GM12892 (cell line): ENCODE results near the gene ARID2.

Experiments used
- POLR2A ChIP-seq: IDR thresholded peaks from 2 replicates; pipeline ENCODE4 v1.6.1; 2011; ENCODE audit warnings: low read depth, low read length, control low read depth
- POLR2AphosphoS5 ChIP-seq: IDR thresholded peaks from 2 replicates; pipeline ENCODE4 v1.6.1; 2011; ENCODE audit warnings: low read depth, low read length, control low read depth

DNA sequence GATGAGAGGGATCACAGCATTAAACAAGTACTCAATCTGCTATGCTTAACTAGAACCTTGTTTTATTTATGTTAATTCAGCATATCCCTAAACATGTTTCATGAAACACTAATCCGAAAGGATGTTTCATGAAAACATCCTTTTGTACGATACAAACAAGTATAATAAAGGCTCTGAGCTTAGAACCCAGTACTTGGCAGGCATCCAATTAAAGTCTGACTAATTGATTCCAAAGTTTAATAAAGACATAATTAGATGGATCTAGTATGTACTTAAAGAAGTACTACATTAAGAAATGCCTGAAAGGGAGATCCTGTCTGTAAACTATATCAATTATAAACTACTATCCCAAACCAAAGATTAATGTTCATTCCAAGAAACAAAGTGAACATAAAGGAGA lies 209.1 kb downstream of the ARID2 start:
- no peak for TF ChIP-seq POLR2A
- TF ChIP-seq POLR2AphosphoS5 = no peak
